Transverse colon (tissue), 3 donors: Measurements from ENCODE around the gene ABHD13.

Experiments used
- CTCF ChIP-seq, 5 experiments: fragments of 200-600 bp in 3 of 5; fragments of 450-650 bp in 2 of 5; sonication (generic) in 3 of 5; IDR thresholded peaks; 1 replicate in 2 of 5; 2 replicates in 3 of 5; pipeline ENCODE4 v1.5.1; 2016 to 2017; ENCODE audit warnings: antibody characterized with exemption in 5 of 5, inconsistent platforms in 3 of 5, mild to moderate bottlenecking in 2 of 5, moderate library complexity in 1 of 5
- EP300 ChIP-seq: sonication (generic); formaldehyde crosslinking; IDR thresholded peaks from one replicate; pipeline ENCODE4 v1.6.1; 2017; ENCODE audit warnings: antibody characterized with exemption, low read depth

GRCh38 chr13:108268466-108269112 is 50.4 kb downstream of the ABHD13 start:
- no peak for TF ChIP-seq CTCF (IDR thresholded peaks at IDR 0.05)
- TF ChIP-seq EP300, result no peak
